MM.1S (cell line): Measurements from ENCODE around the gene STAT5A.

ENCODE experiments used
- DNase-seq: peaks from one replicate; pipeline ENCODE4 v3.0.0-alpha.2; 2015
- H2AFZ ChIP-seq: fragments of 300-600 bp; sonication (generic); 2 replicates; pipeline ENCODE4 v1.6.0; 2016; ENCODE audit warnings: antibody characterized with exemption, low read length
- H3F3A ChIP-seq: fragments of 300-600 bp; sonication (generic); 2 replicates; pipeline ENCODE4 v1.6.1; 2016; ENCODE audit warnings: mild to moderate bottlenecking, antibody characterized with exemption, low read length, moderate library complexity, mixed read lengths; ENCODE audit not compliant: insufficient read depth
- H3K27ac ChIP-seq: fragments of 300-600 bp; sonication (generic); 2 replicates; pipeline ENCODE4 v1.5.1; 2016; ENCODE audit warnings: mild to moderate bottlenecking, low read length
- H3K27me3 ChIP-seq: fragments of 300-600 bp; sonication (generic); replicated peaks from 2 replicates; pipeline ENCODE4 v1.6.0; 2016; ENCODE audit warnings: low read length; ENCODE audit not compliant: insufficient read depth
- H3K36me3 ChIP-seq: fragments of 300-600 bp; sonication (generic); replicated peaks from 2 replicates; pipeline ENCODE4 v1.6.1; 2016; ENCODE audit warnings: mild to moderate bottlenecking, low read length, mixed read lengths; ENCODE audit not compliant: insufficient read depth
- H3K4me1 ChIP-seq: fragments of 300-600 bp; sonication (generic); 2 replicates; pipeline ENCODE4 v1.6.1; 2016; ENCODE audit warnings: low read length, mixed read lengths
- H3K4me2 ChIP-seq: fragments of 300-600 bp; sonication (generic); 2 replicates; pipeline ENCODE4 v1.6.0; 2016; ENCODE audit warnings: low read depth, low read length
- H3K4me3 ChIP-seq: fragments of 300-600 bp; sonication (generic); 2 replicates; pipeline ENCODE4 v1.5.1; 2016; ENCODE audit warnings: low read length, mixed read lengths
- H3K79me2 ChIP-seq: fragments of 300-600 bp; sonication (generic); 2 replicates; pipeline ENCODE4 v1.6.1; 2016; ENCODE audit warnings: mixed run types, low read length, mixed read lengths
- H3K9ac ChIP-seq: fragments of 300-600 bp; sonication (generic); 2 replicates; pipeline ENCODE4 v1.6.1; 2016; ENCODE audit warnings: low read length, mixed read lengths
- H3K9me2 ChIP-seq: fragments of 300-600 bp; sonication (generic); replicated peaks from 2 replicates; pipeline ENCODE4 v1.6.1; 2016; ENCODE audit warnings: mild to moderate bottlenecking, low read length, mixed read lengths; ENCODE audit not compliant: insufficient read depth
- H3K9me3 ChIP-seq: fragments of 300-600 bp; sonication (generic); replicated peaks from 2 replicates; pipeline ENCODE4 v1.6.1; 2016; ENCODE audit warnings: mild to moderate bottlenecking, low read length, mixed read lengths; ENCODE audit not compliant: insufficient read depth
- H4K20me1 ChIP-seq: fragments of 300-600 bp; sonication (generic); 2 replicates; pipeline ENCODE4 v1.6.1; 2016; ENCODE audit warnings: mild to moderate bottlenecking, low read length, moderate library complexity, mixed read lengths; ENCODE audit not compliant: insufficient read depth
- EZH2 ChIP-seq: fragments of 300-600 bp; sonication (generic); optimal IDR thresholded peaks from 2 replicates; pipeline ENCODE3; 2017; ENCODE audit warnings: low read depth, mild to moderate bottlenecking, antibody characterized with exemption, low read length, mixed read lengths
- EZH2phosphoT487 ChIP-seq: fragments of 300-600 bp; sonication (generic); IDR thresholded peaks from 2 replicates; pipeline ENCODE4 v1.6.1; 2018; ENCODE audit warnings: antibody characterized with exemption, low read length
- TF ChIP-seq, protein P1 (sequence below): fragments of 300-600 bp; sonication (generic); IDR thresholded peaks from 2 replicates; pipeline ENCODE4 v1.5.1; 2016; ENCODE audit warnings: antibody characterized with exemption, low read length, mixed read lengths

The STAT5A gene

DNA sequence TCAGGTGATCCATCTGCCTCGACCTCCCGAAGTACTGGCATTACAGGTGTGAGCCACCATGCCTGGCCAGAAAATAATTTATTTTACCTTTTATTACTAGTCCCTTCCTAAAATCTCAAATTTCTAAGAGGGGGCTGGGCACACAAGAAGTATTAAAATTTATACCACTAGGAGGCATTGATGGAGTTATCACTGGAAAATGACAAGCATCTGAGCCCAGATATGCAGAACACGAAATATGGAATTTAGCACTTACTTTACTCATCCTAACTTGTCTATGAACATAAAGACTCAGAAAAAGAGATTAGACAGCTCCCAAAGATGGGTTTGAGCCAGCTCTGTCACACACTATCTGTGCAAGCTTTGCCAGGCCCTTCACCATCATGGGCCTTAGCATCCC, 46.4 kb downstream of the STAT5A start:
- no peaks in the 10 kb centered on the region for H3K9me2 ChIP-seq
- H3K4me2 ChIP-seq = no peak overlapping the region
- H3K9ac ChIP-seq = no peak overlapping the region
- H3K79me2 ChIP-seq = no peaks in the 10 kb centered on the region
- DNase-seq = no peak
- no peaks in the 10 kb centered on the region for H3K9me3 ChIP-seq
- H4K20me1 ChIP-seq = no peaks in the 10 kb centered on the region
- no peak overlapping the region for H3K27ac ChIP-seq
- H3K27me3 ChIP-seq = no peaks in the 10 kb centered on the region
- H3K4me1 ChIP-seq = peaks cover 20% of the 10 kb centered on the region
- no peaks in the 10 kb centered on the region for H3K36me3 ChIP-seq
- H2AFZ ChIP-seq = no peak overlapping the region
- H3F3A ChIP-seq = peaks cover 12% of the 10 kb centered on the region
- TF ChIP-seq, protein P1, sequence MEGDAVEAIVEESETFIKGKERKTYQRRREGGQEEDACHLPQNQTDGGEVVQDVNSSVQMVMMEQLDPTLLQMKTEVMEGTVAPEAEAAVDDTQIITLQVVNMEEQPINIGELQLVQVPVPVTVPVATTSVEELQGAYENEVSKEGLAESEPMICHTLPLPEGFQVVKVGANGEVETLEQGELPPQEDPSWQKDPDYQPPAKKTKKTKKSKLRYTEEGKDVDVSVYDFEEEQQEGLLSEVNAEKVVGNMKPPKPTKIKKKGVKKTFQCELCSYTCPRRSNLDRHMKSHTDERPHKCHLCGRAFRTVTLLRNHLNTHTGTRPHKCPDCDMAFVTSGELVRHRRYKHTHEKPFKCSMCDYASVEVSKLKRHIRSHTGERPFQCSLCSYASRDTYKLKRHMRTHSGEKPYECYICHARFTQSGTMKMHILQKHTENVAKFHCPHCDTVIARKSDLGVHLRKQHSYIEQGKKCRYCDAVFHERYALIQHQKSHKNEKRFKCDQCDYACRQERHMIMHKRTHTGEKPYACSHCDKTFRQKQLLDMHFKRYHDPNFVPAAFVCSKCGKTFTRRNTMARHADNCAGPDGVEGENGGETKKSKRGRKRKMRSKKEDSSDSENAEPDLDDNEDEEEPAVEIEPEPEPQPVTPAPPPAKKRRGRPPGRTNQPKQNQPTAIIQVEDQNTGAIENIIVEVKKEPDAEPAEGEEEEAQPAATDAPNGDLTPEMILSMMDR = no peak
- TF ChIP-seq EZH2phosphoT487 (no peak), EZH2 (no peak)
- H3K4me3 ChIP-seq = no peak overlapping the region

DNA sequence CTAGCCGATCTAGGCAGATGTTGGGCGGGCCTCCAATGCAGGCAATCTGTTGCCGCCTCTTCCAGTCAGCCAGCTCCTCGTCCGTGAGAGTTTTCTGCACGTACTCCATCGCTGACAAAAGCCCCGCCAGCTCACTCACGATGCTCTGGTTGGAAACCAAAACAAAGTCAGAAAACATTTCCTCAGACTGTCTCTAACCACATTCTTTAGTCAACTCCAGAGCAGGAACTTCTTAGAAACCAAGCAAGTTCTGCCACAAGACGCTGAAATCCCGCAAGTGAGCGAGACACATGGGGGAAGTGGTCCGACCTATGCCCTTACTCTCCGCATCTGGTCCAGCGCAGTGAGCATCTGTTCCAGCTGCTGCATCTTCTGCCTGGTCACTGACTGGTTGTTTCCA, 49.1 kb downstream of the STAT5A start:
- TF ChIP-seq EZH2phosphoT487 = no peak
- no peak for TF ChIP-seq EZH2
- TF ChIP-seq, protein P1 = no peak
- no peaks in the 10 kb centered on the region for H3K36me3 ChIP-seq
- no peak overlapping the region for H3K9ac ChIP-seq
- no peak overlapping the region for H2AFZ ChIP-seq
- no peaks in the 10 kb centered on the region for H4K20me1 ChIP-seq
- peaks cover 31% of the 10 kb centered on the region for H3K4me1 ChIP-seq
- no peak for DNase-seq
- H3K27ac ChIP-seq = no peak overlapping the region
- no peaks in the 10 kb centered on the region for H3K9me2 ChIP-seq
- no peaks in the 10 kb centered on the region for H3K27me3 ChIP-seq
- H3K4me2 ChIP-seq = no peak overlapping the region
- no peaks in the 10 kb centered on the region for H3K9me3 ChIP-seq
- H3K79me2 ChIP-seq = no peaks in the 10 kb centered on the region
- no peak overlapping the region for H3K4me3 ChIP-seq
- peaks cover 12% of the 10 kb centered on the region for H3F3A ChIP-seq

DNA sequence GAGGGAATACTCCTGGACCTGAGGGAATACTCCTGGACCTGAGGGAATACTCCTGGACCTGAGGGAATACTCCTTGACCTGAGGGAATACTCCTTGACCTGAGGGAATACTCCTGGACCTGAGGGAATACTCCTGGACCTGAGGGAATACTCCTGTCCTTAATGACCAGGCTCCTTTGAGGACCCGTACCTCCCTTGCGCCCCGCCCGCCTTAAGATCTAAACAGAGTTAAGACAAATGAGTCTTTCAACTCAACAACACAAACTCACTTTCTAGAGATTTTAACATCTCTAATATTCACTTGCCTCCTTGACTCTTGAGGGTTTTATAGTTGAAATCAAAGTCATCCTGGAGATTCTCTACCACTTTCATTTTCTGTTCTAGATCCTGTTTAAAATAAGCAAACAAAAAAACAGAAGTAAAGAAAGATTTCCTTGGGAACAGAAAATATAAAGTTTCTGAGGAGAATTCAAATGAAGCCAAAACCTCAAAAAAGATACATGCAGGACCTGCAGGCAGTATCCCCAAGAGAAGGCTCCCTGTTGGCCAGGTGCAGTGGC, 50.2 kb downstream of the STAT5A start:
- Histone ChIP-seq H3K27ac (no peak overlapping the region), H2AFZ (no peak overlapping the region), H3K4me3 (no peak overlapping the region), H3K36me3 (no peaks in the 10 kb centered on the region), H3K4me1 (peaks cover 20% of the 10 kb centered on the region), H3K9me2 (no peaks in the 10 kb centered on the region), H3K79me2 (no peaks in the 10 kb centered on the region), H3F3A (peaks cover 2% of the 10 kb centered on the region; the same call in 1 of the 2 replicates), H3K27me3 (no peaks in the 10 kb centered on the region), H4K20me1 (no peaks in the 10 kb centered on the region), H3K9me3 (no peaks in the 10 kb centered on the region), H3K9ac (no peak overlapping the region), H3K4me2 (no peak overlapping the region)
- TF ChIP-seq, protein P1 = no peak
- TF ChIP-seq EZH2phosphoT487 (no peak), EZH2 (no peak)
- no peak for DNase-seq
